Left ventricle myocardium inferior (tissue), 1 donor: ENCODE results near the gene WIPF2. TPM values are rescaled to one million over a fixed set of nuclear protein-coding genes. Genes with fewer than 3 reads are reported as not detected.

ENCODE experiments used
- DNase-seq: peaks from one replicate; pipeline ENCODE4 v3.0.0-alpha.2; 2020
- H3K27ac ChIP-seq: fragments of 200-600 bp; replicated peaks from 2 replicates; pipeline ENCODE4 v1.8.0; 2021
- H3K27me3 ChIP-seq: fragments of 200-600 bp; 2 replicates; pipeline ENCODE4 v1.8.0; 2021; ENCODE audit warnings: low read depth
- H3K36me3 ChIP-seq: fragments of 200-600 bp; 2 replicates; pipeline ENCODE4 v1.8.0; 2021
- H3K4me1 ChIP-seq: fragments of 200-600 bp; 2 replicates; pipeline ENCODE4 v1.8.0; 2021
- H3K4me3 ChIP-seq: fragments of 200-600 bp; 2 replicates; pipeline ENCODE4 v1.8.0; 2021; ENCODE audit warnings: mild to moderate bottlenecking, moderate library complexity
- H3K9me3 ChIP-seq: fragments of 200-600 bp; replicated peaks from 2 replicates; pipeline ENCODE4 v1.8.0; 2021
- intact Hi-C: fragments of 100-400 bp; cut with micrococcal nuclease; formaldehyde crosslinking; loops from one replicate; pipeline ENCODE4 v1.11.0; 2022
- total RNA-seq: library from RNA; stranded (reverse); fragmentation: NEBNext Ultra II Directional; extraction: Animal tissue kit (Norgen Biotek cat#: 25700); gene quantifications from one replicate; pipeline ENCODE4 v1.2.1, GENCODE V29; 2021
- TF ChIP-seq, protein P1 (sequence below): fragments of 200-600 bp; IDR thresholded peaks from 2 replicates; pipeline ENCODE4 v1.8.0; 2021; ENCODE audit warnings: antibody characterized with exemption, mild to moderate bottlenecking, borderline replicate concordance
- donor health status: DM: no; HTN: yes; CAD: no; lungs with severe emphysema.

WIPF2 gene
- total RNA-seq, 1 donor from 2014 or later = 12.5 TPM

GRCh38 chr17:40312131-40312731, 93.1 kb downstream of the WIPF2 start:
- peak; percentile 72 for DNase-seq
- H3K4me3 ChIP-seq = peak overlapping the region; percentile 7
- H3K27me3 ChIP-seq = no peaks in the 10 kb centered on the region
- H3K4me1 ChIP-seq = peaks cover 100% of the 10 kb centered on the region
- peak overlapping the region; percentile 90 for H3K27ac ChIP-seq
- no peaks in the 10 kb centered on the region for H3K36me3 ChIP-seq
- TF ChIP-seq, protein P1, sequence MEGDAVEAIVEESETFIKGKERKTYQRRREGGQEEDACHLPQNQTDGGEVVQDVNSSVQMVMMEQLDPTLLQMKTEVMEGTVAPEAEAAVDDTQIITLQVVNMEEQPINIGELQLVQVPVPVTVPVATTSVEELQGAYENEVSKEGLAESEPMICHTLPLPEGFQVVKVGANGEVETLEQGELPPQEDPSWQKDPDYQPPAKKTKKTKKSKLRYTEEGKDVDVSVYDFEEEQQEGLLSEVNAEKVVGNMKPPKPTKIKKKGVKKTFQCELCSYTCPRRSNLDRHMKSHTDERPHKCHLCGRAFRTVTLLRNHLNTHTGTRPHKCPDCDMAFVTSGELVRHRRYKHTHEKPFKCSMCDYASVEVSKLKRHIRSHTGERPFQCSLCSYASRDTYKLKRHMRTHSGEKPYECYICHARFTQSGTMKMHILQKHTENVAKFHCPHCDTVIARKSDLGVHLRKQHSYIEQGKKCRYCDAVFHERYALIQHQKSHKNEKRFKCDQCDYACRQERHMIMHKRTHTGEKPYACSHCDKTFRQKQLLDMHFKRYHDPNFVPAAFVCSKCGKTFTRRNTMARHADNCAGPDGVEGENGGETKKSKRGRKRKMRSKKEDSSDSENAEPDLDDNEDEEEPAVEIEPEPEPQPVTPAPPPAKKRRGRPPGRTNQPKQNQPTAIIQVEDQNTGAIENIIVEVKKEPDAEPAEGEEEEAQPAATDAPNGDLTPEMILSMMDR = no peak
- H3K9me3 ChIP-seq = no peaks in the 10 kb centered on the region
- intact Hi-C loops = no loop called here

GRCh38 chr17:40312893-40313667, 94.0 kb downstream of the WIPF2 start:
- no peak overlapping the region for H3K4me3 ChIP-seq
- no peaks in the 10 kb centered on the region for H3K36me3 ChIP-seq
- intact Hi-C loops = no loop called here
- TF ChIP-seq, protein P1 = no peak
- peak overlapping the region; percentile 90 for H3K27ac ChIP-seq
- H3K4me1 ChIP-seq = peaks cover 98% of the 10 kb centered on the region
- DNase-seq = peak; percentile 16
- H3K27me3 ChIP-seq = no peaks in the 10 kb centered on the region
- H3K9me3 ChIP-seq = no peaks in the 10 kb centered on the region

DNA sequence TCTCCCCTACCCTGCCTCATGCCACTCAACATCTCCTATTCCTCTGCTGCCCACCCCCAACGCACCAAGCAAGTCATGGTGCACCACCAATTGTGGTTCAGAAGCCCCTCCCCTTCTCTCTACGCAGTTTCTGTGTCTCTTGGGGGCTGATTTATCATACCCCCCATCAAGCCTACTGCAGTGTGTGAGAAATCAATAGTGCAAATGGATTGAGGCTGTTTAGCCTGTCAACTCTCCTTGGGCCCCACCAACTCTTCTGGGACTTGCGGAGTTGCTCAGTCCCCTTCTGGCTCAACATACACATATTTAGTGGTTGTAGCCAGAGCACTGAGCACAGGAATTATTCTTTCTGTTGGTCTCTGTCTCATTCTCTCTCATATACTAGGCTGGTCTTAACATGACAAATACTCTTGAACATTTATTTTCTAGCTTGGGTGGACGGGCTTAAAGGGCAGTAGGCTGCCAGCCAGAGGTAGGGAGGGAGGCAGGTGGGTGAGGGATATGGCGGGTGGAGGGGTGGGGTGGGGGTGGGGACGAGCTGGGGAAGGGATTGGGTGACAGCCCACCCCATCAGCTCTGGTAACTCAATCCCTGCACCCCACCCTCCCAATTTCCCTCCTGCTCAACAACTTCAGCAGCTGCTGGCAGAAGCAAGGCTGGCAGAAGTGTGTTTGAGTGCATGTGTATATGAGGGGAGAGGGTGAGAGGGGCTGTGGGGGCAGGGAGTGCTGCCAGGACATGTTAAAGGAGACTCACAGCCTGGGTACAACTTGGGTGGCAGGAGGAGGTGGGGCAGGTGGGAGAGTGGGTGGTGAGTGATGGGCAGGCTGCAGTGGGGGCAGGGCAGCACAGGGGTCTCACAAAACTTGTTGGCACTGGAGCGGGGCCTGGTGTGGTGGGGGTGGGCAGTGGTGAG, 94.8 kb downstream of the WIPF2 start:
- DNase-seq = no peak
- Histone ChIP-seq H3K4me1 (peaks cover 98% of the 10 kb centered on the region), H3K27me3 (no peaks in the 10 kb centered on the region), H3K36me3 (no peaks in the 10 kb centered on the region), H3K4me3 (no peak overlapping the region), H3K27ac (peak overlapping the region; percentile 90), H3K9me3 (no peaks in the 10 kb centered on the region)
- intact Hi-C loops = no loop called here
- TF ChIP-seq, protein P1 = no peak

- H3K36me3 ChIP-seq = no peaks in the 10 kb centered on the region
- H3K27me3 ChIP-seq = no peaks in the 10 kb centered on the region
- peak; percentile 83 for DNase-seq
- H3K9me3 ChIP-seq = no peaks in the 10 kb centered on the region
- H3K27ac ChIP-seq = peak overlapping the region; percentile 90
- TF ChIP-seq, protein P1 = no peak
- H3K4me1 ChIP-seq = peaks cover 98% of the 10 kb centered on the region
- no peak overlapping the region for H3K4me3 ChIP-seq
- intact Hi-C loops = no loop called here
Observed at GRCh38 chr17:40314584-40314956, 95.5 kb downstream of the WIPF2 start.

- TF ChIP-seq, protein P1 = no peak
- H3K36me3 ChIP-seq = no peaks in the 10 kb centered on the region
- no peak overlapping the region for H3K4me3 ChIP-seq
- no peaks in the 10 kb centered on the region for H3K27me3 ChIP-seq
- H3K27ac ChIP-seq = peak overlapping the region; percentile 90
- DNase-seq = no peak
- H3K4me1 ChIP-seq = peaks cover 98% of the 10 kb centered on the region
- no peaks in the 10 kb centered on the region for H3K9me3 ChIP-seq
- intact Hi-C loops = no loop called here
Observed at GRCh38 chr17:40315206-40315605, 96.1 kb downstream of the WIPF2 start.
